ENCODE data around the gene RPS6KA1.

Gene RPS6KA1

DNA sequence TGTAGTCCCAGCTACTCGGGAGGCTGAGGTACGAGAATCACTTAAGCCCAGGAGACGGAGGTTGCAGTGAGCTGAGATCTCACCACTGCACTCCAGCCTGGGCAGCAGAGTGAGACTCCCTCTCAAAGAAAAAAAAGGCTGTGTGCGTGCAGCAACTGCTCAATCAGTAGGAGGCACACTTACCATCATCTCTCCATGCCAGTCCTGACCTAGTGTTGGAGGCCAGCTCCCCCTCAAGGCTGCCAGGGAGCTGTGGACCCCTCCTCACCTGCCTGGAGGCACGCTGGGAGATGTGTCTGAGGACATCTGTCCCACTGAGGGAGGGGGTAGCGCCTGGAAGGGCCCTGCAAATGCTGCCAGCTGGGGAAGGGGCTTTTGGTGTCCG is 11.9 kb downstream of the RPS6KA1 start:
- no peaks in the 10 kb centered on the region for H3K36me3 ChIP-seq (ENCODE audit: control insufficient read depth, insufficient read depth, low read length)
- H3K4me1 ChIP-seq (ENCODE audit: control insufficient read depth, insufficient read depth, low read length) = peaks cover 13% of the 10 kb centered on the region
- no peak overlapping the region for H3K4me3 ChIP-seq (ENCODE audit: insufficient read depth, low read depth, low read length)
- no peak overlapping the region for H3K27ac ChIP-seq (ENCODE audit: insufficient read depth, low read depth, low read length, poor library complexity, severe bottlenecking)
- H3K27me3 ChIP-seq (ENCODE audit: control insufficient read depth, insufficient read depth, low read length, poor library complexity, severe bottlenecking) = no peaks in the 10 kb centered on the region
- 83 to 84% methylated on average over 7 of the region's 7 CpGs for WGBS, 2 experiments
- H3K9me3 ChIP-seq (ENCODE audit: control insufficient read depth, low read length) = no peaks in the 10 kb centered on the region

DNA sequence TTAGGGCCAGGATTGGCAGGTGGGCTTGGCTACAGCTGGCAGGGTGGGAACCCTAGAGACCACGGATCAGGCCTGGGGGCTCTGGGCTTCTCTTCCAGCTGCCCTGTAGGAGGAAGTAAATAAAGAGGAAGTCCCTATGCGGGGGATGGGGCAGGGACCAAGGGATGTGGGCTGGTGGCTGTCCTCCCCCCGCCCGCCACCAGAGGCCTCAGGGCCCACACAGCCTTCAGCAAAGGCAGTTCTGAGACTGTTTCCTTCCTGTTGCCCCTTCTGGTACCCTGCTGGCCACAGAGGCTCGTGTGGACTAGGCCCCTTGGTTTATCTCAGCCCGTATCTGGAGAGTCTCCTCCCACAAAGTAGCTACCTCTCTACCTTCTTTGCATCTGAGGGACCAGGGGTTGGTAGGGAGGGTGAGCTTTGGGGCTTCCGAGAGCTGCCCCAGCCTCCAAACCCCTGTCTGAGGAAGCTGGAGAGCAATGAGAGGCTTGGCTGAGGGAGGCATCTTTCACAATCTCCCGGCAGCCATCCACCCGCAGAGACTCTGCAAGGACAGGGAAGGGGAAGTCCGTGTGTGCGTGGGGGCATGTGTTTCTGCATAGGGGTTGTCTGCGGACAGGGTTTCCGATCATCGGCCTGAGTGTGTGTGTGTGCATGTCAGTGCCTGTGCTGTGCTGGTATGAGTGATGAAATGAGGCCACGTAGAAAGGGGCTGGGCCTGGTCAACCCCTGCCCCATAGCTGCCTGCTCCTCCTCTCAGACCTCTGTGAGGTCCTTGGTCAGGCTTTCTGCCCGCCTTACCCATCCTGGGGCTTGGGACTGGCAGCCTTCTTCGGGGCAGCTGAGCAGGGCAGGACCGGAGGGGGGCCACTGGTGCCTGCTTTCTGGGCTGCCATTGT is 12.5 kb downstream of the RPS6KA1 start:
- WGBS, 2 experiments = 73% methylated on average over 17 to 18 of the region's 18 CpGs
- Histone ChIP-seq H3K27ac (ENCODE audit: insufficient read depth, low read depth, low read length, poor library complexity, severe bottlenecking) (no peak overlapping the region), H3K4me1 (ENCODE audit: control insufficient read depth, insufficient read depth, low read length) (peaks cover 13% of the 10 kb centered on the region), H3K4me3 (ENCODE audit: insufficient read depth, low read depth, low read length) (no peak overlapping the region), H3K9me3 (ENCODE audit: control insufficient read depth, low read length) (no peaks in the 10 kb centered on the region), H3K36me3 (ENCODE audit: control insufficient read depth, insufficient read depth, low read length) (no peaks in the 10 kb centered on the region), H3K27me3 (ENCODE audit: control insufficient read depth, insufficient read depth, low read length, poor library complexity, severe bottlenecking) (no peaks in the 10 kb centered on the region)

DNA sequence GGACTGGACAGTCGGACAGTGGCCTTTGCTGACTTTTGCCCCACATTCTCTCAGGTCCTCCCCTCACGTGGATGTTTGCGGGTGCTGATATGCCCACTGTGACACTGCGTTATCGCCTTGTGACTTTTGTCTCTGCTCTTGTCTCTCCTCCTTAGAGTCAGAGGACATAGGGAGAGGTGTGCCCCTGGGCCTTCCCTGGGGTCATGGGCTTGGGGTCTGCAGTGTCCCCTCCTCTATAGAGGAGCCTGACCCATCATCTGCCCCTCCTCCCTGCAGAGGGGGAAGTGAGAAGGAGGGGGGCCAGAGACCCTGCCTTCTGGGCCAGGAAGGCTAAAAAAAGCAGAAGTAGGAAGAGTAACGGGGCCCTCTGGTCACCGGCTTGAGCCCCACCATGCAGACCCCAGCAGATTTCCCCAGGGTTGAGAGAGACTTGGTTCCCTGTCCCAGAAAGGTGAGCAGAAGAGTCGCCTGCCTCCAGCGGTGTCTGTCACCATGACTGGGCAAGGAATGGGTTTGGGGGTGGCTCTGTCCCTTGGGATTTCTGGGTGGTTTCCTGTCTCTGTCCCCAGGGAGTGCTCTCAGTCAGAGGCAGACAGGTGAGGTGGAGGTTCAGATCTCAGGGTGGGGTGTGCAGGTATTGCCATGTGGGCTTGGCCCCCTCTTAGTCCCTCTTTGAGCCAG is 13.3 kb downstream of the RPS6KA1 start:
- peaks cover 13% of the 10 kb centered on the region for H3K4me1 ChIP-seq (ENCODE audit: control insufficient read depth, insufficient read depth, low read length)
- H3K36me3 ChIP-seq (ENCODE audit: control insufficient read depth, insufficient read depth, low read length) = no peaks in the 10 kb centered on the region
- no peak overlapping the region for H3K27ac ChIP-seq (ENCODE audit: insufficient read depth, low read depth, low read length, poor library complexity, severe bottlenecking)
- no peaks in the 10 kb centered on the region for H3K27me3 ChIP-seq (ENCODE audit: control insufficient read depth, insufficient read depth, low read length, poor library complexity, severe bottlenecking)
- WGBS, 2 experiments = 95% methylated on average over 9 of the region's 9 CpGs
- no peaks in the 10 kb centered on the region for H3K9me3 ChIP-seq (ENCODE audit: control insufficient read depth, low read length)
- no peak overlapping the region for H3K4me3 ChIP-seq (ENCODE audit: insufficient read depth, low read depth, low read length)

DNA sequence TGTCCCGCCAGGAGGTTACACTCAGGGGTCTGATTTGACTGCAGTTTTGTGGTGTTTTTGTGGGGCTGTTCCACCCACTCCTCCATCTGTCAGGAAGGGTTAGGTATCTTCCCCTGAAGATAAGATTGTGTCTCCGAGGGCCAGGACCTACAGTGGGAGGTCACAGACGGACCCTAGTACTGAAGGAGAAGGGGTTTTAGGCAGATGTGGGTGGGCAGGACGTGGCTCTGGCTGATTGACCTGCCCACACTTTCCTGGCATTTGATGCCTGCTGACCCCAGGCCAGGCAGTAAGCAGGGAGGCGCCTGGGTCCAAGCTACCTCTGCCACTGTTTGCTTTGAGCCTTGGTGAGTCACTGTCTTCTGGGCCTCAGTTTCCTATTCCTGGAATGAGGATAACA is 13.9 kb downstream of the RPS6KA1 start:
- Histone ChIP-seq H3K4me3 (ENCODE audit: insufficient read depth, low read depth, low read length) (no peak overlapping the region), H3K36me3 (ENCODE audit: control insufficient read depth, insufficient read depth, low read length) (no peaks in the 10 kb centered on the region), H3K27ac (ENCODE audit: insufficient read depth, low read depth, low read length, poor library complexity, severe bottlenecking) (no peak overlapping the region), H3K9me3 (ENCODE audit: control insufficient read depth, low read length) (no peaks in the 10 kb centered on the region), H3K4me1 (ENCODE audit: control insufficient read depth, insufficient read depth, low read length) (peaks cover 13% of the 10 kb centered on the region), H3K27me3 (ENCODE audit: control insufficient read depth, insufficient read depth, low read length, poor library complexity, severe bottlenecking) (no peaks in the 10 kb centered on the region)
- WGBS, 2 experiments = 89 to 95% methylated on average over 5 of the region's 5 CpGs

DNA sequence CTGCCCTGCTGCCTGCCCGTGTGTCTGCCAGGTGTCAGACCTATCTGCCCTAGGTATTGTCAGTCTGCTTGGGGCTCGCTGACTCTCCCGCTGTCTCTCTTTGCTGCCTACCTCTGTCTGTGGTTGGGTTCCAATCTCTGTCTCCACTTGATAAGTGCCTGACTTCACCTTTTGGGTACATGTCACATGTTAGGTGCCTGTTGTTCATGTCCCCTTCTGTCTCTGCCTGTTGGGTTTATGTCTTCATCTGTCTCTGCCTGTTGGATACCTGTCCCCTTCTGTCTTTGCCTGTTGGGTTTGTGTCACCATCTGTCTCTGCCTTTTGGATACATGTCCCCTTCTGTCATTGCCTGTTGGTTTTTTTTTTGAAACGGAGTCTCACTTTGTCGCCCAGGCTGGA is 14.6 kb downstream of the RPS6KA1 start:
- 93 to 94% methylated on average over 5 of the region's 5 CpGs for WGBS, 2 experiments
- H3K27ac ChIP-seq (ENCODE audit: insufficient read depth, low read depth, low read length, poor library complexity, severe bottlenecking) = no peak overlapping the region
- no peaks in the 10 kb centered on the region for H3K9me3 ChIP-seq (ENCODE audit: control insufficient read depth, low read length)
- no peaks in the 10 kb centered on the region for H3K27me3 ChIP-seq (ENCODE audit: control insufficient read depth, insufficient read depth, low read length, poor library complexity, severe bottlenecking)
- no peaks in the 10 kb centered on the region for H3K36me3 ChIP-seq (ENCODE audit: control insufficient read depth, insufficient read depth, low read length)
- no peak overlapping the region for H3K4me3 ChIP-seq (ENCODE audit: insufficient read depth, low read depth, low read length)
- peaks cover 13% of the 10 kb centered on the region for H3K4me1 ChIP-seq (ENCODE audit: control insufficient read depth, insufficient read depth, low read length)

DNA sequence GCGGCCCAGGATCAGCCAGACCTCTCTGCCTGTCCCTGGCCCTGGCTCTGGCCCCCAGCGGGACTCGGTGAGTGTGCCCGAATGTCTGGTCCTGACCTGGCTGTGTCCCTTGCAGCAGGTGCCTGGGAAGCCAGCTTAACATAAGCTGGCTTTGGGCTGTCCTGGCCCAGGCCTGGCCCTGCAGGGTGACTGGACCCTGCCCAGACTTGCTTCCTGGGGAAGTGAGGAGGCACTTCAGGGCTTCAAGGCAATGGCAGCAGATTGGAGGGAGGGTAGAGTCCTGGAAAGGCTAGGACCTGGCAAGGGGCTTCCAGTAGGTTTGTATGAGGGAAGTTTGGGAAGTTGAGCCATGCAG is 16.4 kb downstream of the RPS6KA1 start:
- H3K27me3 ChIP-seq (ENCODE audit: control insufficient read depth, insufficient read depth, low read length, poor library complexity, severe bottlenecking) = no peaks in the 10 kb centered on the region
- peaks cover 13% of the 10 kb centered on the region for H3K4me1 ChIP-seq (ENCODE audit: control insufficient read depth, insufficient read depth, low read length)
- H3K9me3 ChIP-seq (ENCODE audit: control insufficient read depth, low read length) = no peaks in the 10 kb centered on the region
- no peak overlapping the region for H3K4me3 ChIP-seq (ENCODE audit: insufficient read depth, low read depth, low read length)
- H3K36me3 ChIP-seq (ENCODE audit: control insufficient read depth, insufficient read depth, low read length) = no peaks in the 10 kb centered on the region
- no peak overlapping the region for H3K27ac ChIP-seq (ENCODE audit: insufficient read depth, low read depth, low read length, poor library complexity, severe bottlenecking)
- 94 to 96% methylated on average over 4 of the region's 4 CpGs for WGBS, 2 experiments

DNA sequence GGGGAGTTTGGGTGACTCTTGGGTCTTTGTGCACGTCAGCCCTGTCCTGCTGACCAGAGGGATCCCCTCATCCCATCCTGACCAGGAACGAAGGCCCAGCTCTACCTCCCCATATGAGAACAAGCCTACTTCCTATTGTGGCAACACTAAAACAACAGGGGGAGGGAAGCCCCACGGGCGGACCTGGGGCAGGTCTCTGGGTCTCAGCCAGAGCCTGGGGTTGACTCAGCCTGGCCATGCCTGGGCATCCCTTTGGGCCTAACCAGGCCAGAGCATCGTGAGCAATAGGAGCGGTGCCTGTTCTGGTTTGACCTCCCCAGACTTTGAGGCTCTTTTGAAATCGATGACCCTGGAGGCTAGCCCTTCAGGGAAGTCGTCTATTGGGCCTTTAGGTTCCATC is 16.8 kb downstream of the RPS6KA1 start:
- WGBS, 2 experiments = 94 to 95% methylated on average over 8 of the region's 8 CpGs
- Histone ChIP-seq H3K27me3 (ENCODE audit: control insufficient read depth, insufficient read depth, low read length, poor library complexity, severe bottlenecking) (no peaks in the 10 kb centered on the region), H3K4me3 (ENCODE audit: insufficient read depth, low read depth, low read length) (no peak overlapping the region), H3K27ac (ENCODE audit: insufficient read depth, low read depth, low read length, poor library complexity, severe bottlenecking) (no peak overlapping the region), H3K9me3 (ENCODE audit: control insufficient read depth, low read length) (no peaks in the 10 kb centered on the region), H3K36me3 (ENCODE audit: control insufficient read depth, insufficient read depth, low read length) (no peaks in the 10 kb centered on the region), H3K4me1 (ENCODE audit: control insufficient read depth, insufficient read depth, low read length) (peaks cover 12% of the 10 kb centered on the region)

DNA sequence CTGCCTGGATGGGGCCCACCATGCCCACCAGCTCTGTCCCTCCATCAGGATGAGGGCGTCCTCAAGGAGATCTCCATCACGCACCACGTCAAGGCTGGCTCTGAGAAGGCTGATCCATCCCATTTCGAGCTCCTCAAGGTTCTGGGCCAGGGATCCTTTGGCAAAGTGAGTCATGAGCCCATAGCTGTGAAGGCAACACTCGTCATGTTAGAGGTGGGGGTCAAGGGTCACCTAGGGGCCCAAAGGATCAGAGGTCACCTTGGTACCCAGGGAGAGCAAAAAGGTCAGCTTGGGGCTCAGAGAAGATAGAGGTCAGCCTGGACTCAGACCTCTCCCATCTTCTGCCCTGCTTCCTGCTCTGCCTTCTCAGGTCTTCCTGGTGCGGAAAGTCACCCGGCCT is 17.3 kb downstream of the RPS6KA1 start:
- H3K27ac ChIP-seq (ENCODE audit: insufficient read depth, low read depth, low read length, poor library complexity, severe bottlenecking) = no peak overlapping the region
- no peak overlapping the region for H3K4me3 ChIP-seq (ENCODE audit: insufficient read depth, low read depth, low read length)
- H3K4me1 ChIP-seq (ENCODE audit: control insufficient read depth, insufficient read depth, low read length) = peaks cover 7% of the 10 kb centered on the region
- no peaks in the 10 kb centered on the region for H3K27me3 ChIP-seq (ENCODE audit: control insufficient read depth, insufficient read depth, low read length, poor library complexity, severe bottlenecking)
- no peaks in the 10 kb centered on the region for H3K36me3 ChIP-seq (ENCODE audit: control insufficient read depth, insufficient read depth, low read length)
- WGBS, 2 experiments = 96 to 99% methylated on average over 7 of the region's 7 CpGs
- H3K9me3 ChIP-seq (ENCODE audit: control insufficient read depth, low read length) = no peaks in the 10 kb centered on the region

DNA sequence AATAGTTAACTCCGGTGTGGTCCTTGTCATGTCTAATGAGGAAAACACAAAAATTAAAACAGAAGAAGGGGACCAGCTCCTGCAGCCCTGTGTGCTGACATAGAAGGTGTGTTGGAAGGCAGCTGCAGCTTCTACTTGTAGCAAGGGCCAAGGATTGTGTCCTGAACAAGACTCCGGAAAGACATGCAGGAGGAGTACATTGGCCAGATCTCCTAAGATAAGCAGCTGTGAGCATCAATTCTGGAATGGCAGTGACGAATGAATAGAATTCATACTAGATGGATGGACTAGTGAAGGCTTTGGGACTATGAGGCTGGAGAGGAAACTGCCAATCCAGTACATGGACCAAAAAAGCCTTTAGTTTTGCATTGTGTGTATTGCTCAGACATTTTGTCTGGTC is 19.3 kb downstream of the RPS6KA1 start:
- no peaks in the 10 kb centered on the region for H3K9me3 ChIP-seq (ENCODE audit: control insufficient read depth, low read length)
- no peak overlapping the region for H3K27ac ChIP-seq (ENCODE audit: insufficient read depth, low read depth, low read length, poor library complexity, severe bottlenecking)
- no peaks in the 10 kb centered on the region for H3K4me1 ChIP-seq (ENCODE audit: control insufficient read depth, insufficient read depth, low read length)
- WGBS, 2 experiments = 96 to 100% methylated on average over 3 of the region's 3 CpGs
- H3K36me3 ChIP-seq (ENCODE audit: control insufficient read depth, insufficient read depth, low read length) = no peaks in the 10 kb centered on the region
- H3K4me3 ChIP-seq (ENCODE audit: insufficient read depth, low read depth, low read length) = no peak overlapping the region
- no peaks in the 10 kb centered on the region for H3K27me3 ChIP-seq (ENCODE audit: control insufficient read depth, insufficient read depth, low read length, poor library complexity, severe bottlenecking)

DNA sequence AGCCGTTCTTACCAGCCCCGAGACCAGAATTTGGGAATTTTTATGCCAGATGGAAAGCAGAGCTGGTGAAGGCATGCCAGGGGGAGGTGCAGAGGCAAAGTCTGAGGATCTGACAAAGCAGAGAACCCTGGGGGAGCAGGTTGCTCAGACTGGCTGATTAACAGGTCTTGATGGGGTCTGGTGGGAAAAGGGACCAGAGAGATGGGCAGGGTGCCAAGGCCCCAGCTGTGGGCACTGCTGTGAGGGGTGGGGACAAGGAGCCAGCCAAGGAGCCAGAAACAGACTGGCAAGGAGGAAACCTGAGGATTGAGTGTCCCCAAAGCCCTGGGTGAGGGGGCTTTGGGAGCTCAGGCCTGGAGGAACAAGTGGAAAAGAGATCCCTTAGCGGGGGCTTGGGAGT is 21.4 kb downstream of the RPS6KA1 start:
- no peaks in the 10 kb centered on the region for H3K27me3 ChIP-seq (ENCODE audit: control insufficient read depth, insufficient read depth, low read length, poor library complexity, severe bottlenecking)
- H3K27ac ChIP-seq (ENCODE audit: insufficient read depth, low read depth, low read length, poor library complexity, severe bottlenecking) = no peak overlapping the region
- 97% methylated on average over 3 of the region's 3 CpGs for WGBS, 2 experiments
- H3K36me3 ChIP-seq (ENCODE audit: control insufficient read depth, insufficient read depth, low read length) = no peaks in the 10 kb centered on the region
- H3K4me3 ChIP-seq (ENCODE audit: insufficient read depth, low read depth, low read length) = no peak overlapping the region
- no peaks in the 10 kb centered on the region for H3K4me1 ChIP-seq (ENCODE audit: control insufficient read depth, insufficient read depth, low read length)
- H3K9me3 ChIP-seq (ENCODE audit: control insufficient read depth, low read length) = no peaks in the 10 kb centered on the region

All from ectodermal cell (in vitro differentiated cells).